ENCODE data around the gene TMEM139.

GRCh38 chr7:143269251-143269650, 15.5 kb upstream of the TMEM139 start:
- TF ChIP-seq CTCF (IDR thresholded peaks at IDR 0.05; ENCODE audit: borderline replicate concordance, extremely low read depth, low read length, poor library complexity, severe bottlenecking) (no peak), EZH2 (IDR thresholded peaks at IDR 0.05; ENCODE audit: borderline replicate concordance, low read depth, low read length, severe bottlenecking) (no peak)
